Vagina (tissue), 2 donors: Measurements from ENCODE around the gene SATB1.

Experiments used
- POLR2A ChIP-seq, 2 donors: fragments of 450-650 bp; IDR thresholded peaks; one replicate each; pipeline ENCODE4 v1.6.1; 2017; ENCODE audit warnings: antibody characterized with exemption in 2 of 2, mild to moderate bottlenecking in 2 of 2, moderate library complexity in 2 of 2
- TF ChIP-seq, protein P1 (sequence below), 3 experiments: fragments of 450-650 bp in 2 of 3; fragments of 200-600 bp in 1 of 3; sonication (generic) in 1 of 3; IDR thresholded peaks; one replicate each; pipeline ENCODE4 v1.5.1; 2017 to 2019; ENCODE audit warnings: antibody characterized with exemption in 3 of 3, mild to moderate bottlenecking in 2 of 3, moderate library complexity in 2 of 3

- no peak for TF ChIP-seq POLR2A (IDR thresholded peaks at IDR 0.05)
- TF ChIP-seq, protein P1, sequence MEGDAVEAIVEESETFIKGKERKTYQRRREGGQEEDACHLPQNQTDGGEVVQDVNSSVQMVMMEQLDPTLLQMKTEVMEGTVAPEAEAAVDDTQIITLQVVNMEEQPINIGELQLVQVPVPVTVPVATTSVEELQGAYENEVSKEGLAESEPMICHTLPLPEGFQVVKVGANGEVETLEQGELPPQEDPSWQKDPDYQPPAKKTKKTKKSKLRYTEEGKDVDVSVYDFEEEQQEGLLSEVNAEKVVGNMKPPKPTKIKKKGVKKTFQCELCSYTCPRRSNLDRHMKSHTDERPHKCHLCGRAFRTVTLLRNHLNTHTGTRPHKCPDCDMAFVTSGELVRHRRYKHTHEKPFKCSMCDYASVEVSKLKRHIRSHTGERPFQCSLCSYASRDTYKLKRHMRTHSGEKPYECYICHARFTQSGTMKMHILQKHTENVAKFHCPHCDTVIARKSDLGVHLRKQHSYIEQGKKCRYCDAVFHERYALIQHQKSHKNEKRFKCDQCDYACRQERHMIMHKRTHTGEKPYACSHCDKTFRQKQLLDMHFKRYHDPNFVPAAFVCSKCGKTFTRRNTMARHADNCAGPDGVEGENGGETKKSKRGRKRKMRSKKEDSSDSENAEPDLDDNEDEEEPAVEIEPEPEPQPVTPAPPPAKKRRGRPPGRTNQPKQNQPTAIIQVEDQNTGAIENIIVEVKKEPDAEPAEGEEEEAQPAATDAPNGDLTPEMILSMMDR (IDR thresholded peaks at IDR 0.05), result no peak
Observed at GRCh38 chr3:18446149-18446825, 21.1 kb upstream of the SATB1 start.
